Lower lobe of right lung (tissue), 1 donor: Measurements from ENCODE around the gene RASA4. TPM values are rescaled to one million over a fixed set of nuclear protein-coding genes. Genes with fewer than 3 reads are reported as not detected.

ENCODE experiments used
- total RNA-seq: library from RNA; stranded (reverse); fragmentation: NEBNext Ultra II Directional; extraction: Animal tissue kit (Norgen Biotek cat#: 25700); gene quantifications from one replicate; pipeline ENCODE4 v1.2.1, GENCODE V29; 2021
- donor health status: DM: no; HTN: yes; CAD: no; lungs with severe emphysema.

RASA4 gene
- total RNA-seq, 1 donor from 2014 or later, result 47.1 TPM

Other genes with a start within 250 kb of the RASA4 start
- gene PRKRIP1, start 220.4 kb downstream of the RASA4 start, total RNA-seq, result 20.3 TPM
- gene ORAI2, start 183.2 kb downstream of the RASA4 start, total RNA-seq, result 29.7 TPM
- 10.6 TPM for gene ALKBH4, start 151.9 kb downstream of the RASA4 start, total RNA-seq
- 19.2 TPM for gene LRWD1, start 151.8 kb downstream of the RASA4 start, total RNA-seq
- 37.9 TPM for gene POLR2J, start 137.8 kb downstream of the RASA4 start, total RNA-seq
- 22.6 TPM for gene RASA4B, start 99.0 kb downstream of the RASA4 start, total RNA-seq
- 26.9 TPM for gene UPK3BL2, start 73.1 kb downstream of the RASA4 start, total RNA-seq
- not detected for gene SPDYE2, start 65.5 kb downstream of the RASA4 start, total RNA-seq
- 58.1 TPM for gene POLR2J3, start 44.2 kb downstream of the RASA4 start, total RNA-seq
- gene UPK3BL1, start 26.0 kb upstream of the RASA4 start, total RNA-seq, result 35.5 TPM
- gene SPDYE2B, start 33.6 kb upstream of the RASA4 start, total RNA-seq, result not detected
- gene POLR2J2, start 54.9 kb upstream of the RASA4 start, total RNA-seq, result 14.8 TPM
- 10.0 TPM for gene FAM185A, start 132.2 kb upstream of the RASA4 start, total RNA-seq